K562 (cell line): ENCODE measurements around the gene TRMT2A. TPM values are rescaled to one million over a fixed set of nuclear protein-coding genes. Genes with fewer than 3 reads are reported as not detected.

Experiments
- ATF4 ChIP-seq: fragments of 450-650 bp; formaldehyde crosslinking; IDR thresholded peaks from 2 replicates; pipeline ENCODE4 v1.4.0; 2022; ENCODE audit warnings: mild to moderate bottlenecking, moderate library complexity
- EHMT2 ChIP-seq: fragments of 450-650 bp; IDR thresholded peaks from 2 replicates; pipeline ENCODE4 v1.6.1; 2018; ENCODE audit warnings: antibody characterized with exemption
- HOMEZ ChIP-seq: fragments of 250-450 bp; sonication (Bioruptor Pico); IDR thresholded peaks from 2 replicates; pipeline ENCODE4 v1.4.0; 2020; ENCODE audit warnings: mild to moderate bottlenecking, moderate library complexity
- MAFG ChIP-seq: fragments of 450-650 bp; conservative IDR thresholded peaks from 2 replicates; pipeline ENCODE4 v1.6.1; 2016; ENCODE audit warnings: missing genetic modification characterization, missing compliant biosample characterization
- MLX ChIP-seq, 2 experiments: fragments of 450-650 bp in 1 of 2; sonication (generic) in 1 of 2; formaldehyde crosslinking; conservative IDR thresholded peaks; 2 replicates each; pipeline versions ENCODE4 v1.4.0 to v1.8.1; 2020 to 2022; ENCODE audit warnings: mild to moderate bottlenecking in 1 of 2, missing genetic modification reagents in 1 of 2
- POLR2B ChIP-seq: fragments of 450-650 bp; IDR thresholded peaks from 2 replicates; pipeline ENCODE4 v1.6.1; 2018; ENCODE audit warnings: low read depth; ENCODE audit not compliant: partially characterized antibody
- SIN3A ChIP-seq, 2 experiments: fragments of 150-350 bp in 1 of 2; IDR thresholded peaks; 2 replicates each; pipeline ENCODE4 v1.6.1; 2011 to 2016; ENCODE audit warnings: borderline replicate concordance in 2 of 2, low read depth in 2 of 2, low read length in 2 of 2, mild to moderate bottlenecking in 2 of 2, moderate library complexity in 2 of 2; ENCODE audit not compliant: control insufficient read depth in 1 of 2
- ZFP1 ChIP-seq: fragments of 450-650 bp; formaldehyde crosslinking; IDR thresholded peaks from 2 replicates; pipeline ENCODE4 v1.4.0; 2020; ENCODE audit warnings: mild to moderate bottlenecking, mixed read lengths
- ZNF436 ChIP-seq: fragments of 250-450, 450-650 bp; sonication (Bioruptor Pico); formaldehyde crosslinking; IDR thresholded peaks from 2 replicates; pipeline ENCODE4 v1.7.0; 2020; ENCODE audit warnings: mild to moderate bottlenecking
- ZNF589 ChIP-seq: fragments of 200-800 bp; sonication (Bioruptor generic); IDR thresholded peaks from 2 replicates; pipeline ENCODE4 v1.6.1; 2016; ENCODE audit warnings: low read depth, missing genetic modification characterization, missing compliant biosample characterization
- ZNF740 ChIP-seq, 3 experiments: fragments of 200-800 bp in 1 of 3; sonication (Bioruptor generic) in 1 of 3; sonication (generic) in 1 of 3; formaldehyde crosslinking in 1 of 3; IDR thresholded peaks; 2 replicates each; pipeline versions ENCODE4 v1.6.1 to v1.8.0; 2016 to 2022; ENCODE audit warnings: mild to moderate bottlenecking in 2 of 3, missing compliant biosample characterization in 2 of 3, missing genetic modification characterization in 2 of 3, missing genetic modification reagents in 1 of 3
- polyA plus RNA-seq, 8 experiments: library from polyadenylated mRNA; depleted of rRNA in 4 of 8; stranded (reverse) in 5 of 8; unstranded in 3 of 8; fragments of >200 nt; fragmentation: Nextera tagmentation in 2 of 8; fragmentation: Illumina TruSeq in 1 of 8; extraction: Ambion mirVana in 2 of 8; extraction: Trizol in 1 of 8; gene quantifications; 2 replicates each; pipeline versions ENCODE4 v1.2.1 to v1.2.3, GENCODE V29; 2011 to 2014; ENCODE audit warnings: inconsistent platforms in 1 of 8, missing spikeins in 1 of 8
- total RNA-seq, 7 experiments: library from RNA; depleted of rRNA in 6 of 7; stranded (reverse); fragments of >200 nt in 6 of 7; fragmentation: Illumina TruSeq in 2 of 7; extraction: Trizol in 2 of 7; gene quantifications; 2 replicates each; pipeline versions ENCODE4 v1.2.1 to v1.2.3, GENCODE V29; 2011 to 2021; ENCODE audit warnings: low replicate concordance in 1 of 7
- TF ChIP-seq, protein P1 (sequence below), 3 experiments: fragments of 200-800 bp in 1 of 3; fragments of 250-450 bp in 1 of 3; fragments of 450-650 bp in 1 of 3; sonication (Bioruptor Pico) in 1 of 3; sonication (Bioruptor generic) in 1 of 3; formaldehyde crosslinking in 1 of 3; IDR thresholded peaks; 2 replicates each; pipeline versions ENCODE4 v1.6.1 to v1.8.0; 2016 to 2022; ENCODE audit warnings: mild to moderate bottlenecking in 2 of 3, missing genetic modification characterization in 2 of 3, missing compliant biosample characterization in 1 of 3, moderate library complexity in 1 of 3

TRMT2A gene
- total and polyA plus RNA-seq, 9 of the 15 experiments (the other 6 are each of a cell fraction or from before 2014, with no cell fraction given): 1.6 to 265 (median 140) TPM

- TF ChIP-seq ZFP1 (CRISPR knock-in tag) (peak; percentile 52; the same call in 1 of the 2 replicates), SIN3A (IDR thresholded peaks at IDR 0.05; ENCODE audit: borderline replicate concordance in 2 of 2, control insufficient read depth in 1 of 2, low read depth in 2 of 2, low read length in 2 of 2) (peak; percentile 18 to 84; a peak in 1 of 4 replicates), ATF4 (CRISPR knock-in tag) (0 out of 2 replicates have a peak, but pooled peaks have one; percentile 49), POLR2B (no peak), EHMT2 (no peak), HOMEZ (peak; percentile 74), MLX (CRISPR knock-in tag; conservative IDR thresholded peaks at IDR 0.05) (peak; percentile 11 to 59; a peak in 2 of 4 replicates), ZNF589 (no peak), ZNF740 (CRISPR knock-in tag; IDR thresholded peaks at IDR 0.05) (no peak), ZNF740 (tag; IDR thresholded peaks at IDR 0.05) (peak in 1 of 2 experiments; percentile 96; a peak in 2 of 4 replicates), ZNF436 (CRISPR knock-in tag) (peak; percentile 21; the same call in 1 of the 2 replicates), MAFG (tag) (no peak)
- TF ChIP-seq, protein P1, sequence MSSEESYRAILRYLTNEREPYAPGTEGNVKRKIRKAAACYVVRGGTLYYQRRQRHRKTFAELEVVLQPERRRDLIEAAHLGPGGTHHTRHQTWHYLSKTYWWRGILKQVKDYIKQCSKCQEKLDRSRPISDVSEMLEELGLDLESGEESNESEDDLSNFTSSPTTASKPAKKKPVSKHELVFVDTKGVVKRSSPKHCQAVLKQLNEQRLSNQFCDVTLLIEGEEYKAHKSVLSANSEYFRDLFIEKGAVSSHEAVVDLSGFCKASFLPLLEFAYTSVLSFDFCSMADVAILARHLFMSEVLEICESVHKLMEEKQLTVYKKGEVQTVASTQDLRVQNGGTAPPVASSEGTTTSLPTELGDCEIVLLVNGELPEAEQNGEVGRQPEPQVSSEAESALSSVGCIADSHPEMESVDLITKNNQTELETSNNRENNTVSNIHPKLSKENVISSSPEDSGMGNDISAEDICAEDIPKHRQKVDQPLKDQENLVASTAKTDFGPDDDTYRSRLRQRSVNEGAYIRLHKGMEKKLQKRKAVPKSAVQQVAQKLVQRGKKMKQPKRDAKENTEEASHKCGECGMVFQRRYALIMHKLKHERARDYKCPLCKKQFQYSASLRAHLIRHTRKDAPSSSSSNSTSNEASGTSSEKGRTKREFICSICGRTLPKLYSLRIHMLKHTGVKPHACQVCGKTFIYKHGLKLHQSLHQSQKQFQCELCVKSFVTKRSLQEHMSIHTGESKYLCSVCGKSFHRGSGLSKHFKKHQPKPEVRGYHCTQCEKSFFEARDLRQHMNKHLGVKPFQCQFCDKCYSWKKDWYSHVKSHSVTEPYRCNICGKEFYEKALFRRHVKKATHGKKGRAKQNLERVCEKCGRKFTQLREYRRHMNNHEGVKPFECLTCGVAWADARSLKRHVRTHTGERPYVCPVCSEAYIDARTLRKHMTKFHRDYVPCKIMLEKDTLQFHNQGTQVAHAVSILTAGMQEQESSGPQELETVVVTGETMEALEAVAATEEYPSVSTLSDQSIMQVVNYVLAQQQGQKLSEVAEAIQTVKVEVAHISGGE (CRISPR knock-in tag; IDR thresholded peaks at IDR 0.05): peak in 1 of 3 experiments; percentile 55; a peak in 2 of 6 replicates
Measured at GRCh38 chr22:20130731-20131596, 13.9 kb upstream of the TRMT2A start (continued).
